WTC11 (cell line): ENCODE measurements around the gene RNF103. TPM values are rescaled to one million over a fixed set of nuclear protein-coding genes. Genes with fewer than 3 reads are reported as not detected.

Experiments used
- ATAC-seq: fragments of 200-7000 bp; cut with Tn5 transposase; 2 replicates; pipeline ENCODE4 v1.10.0; 2021; ENCODE audit warnings: mild to moderate bottlenecking, moderate library complexity
- CTCF ChIA-PET: fragments of 300-600 bp; sonication (Branson Sonifier 250); formaldehyde crosslinking; loops from one replicate; lab custom pipeline; 2021; ENCODE audit warnings: antibody characterized with exemption; lab: Charles Lee
- POLR2A ChIA-PET: fragments of 350-600 bp; sonication (Branson Sonifier 250); formaldehyde crosslinking; loops from one replicate; lab custom pipeline; 2021; ENCODE audit warnings: antibody characterized with exemption; lab: Charles Lee
- DNase-seq: peaks from one replicate; pipeline ENCODE4 v3.0.0; 2021; ENCODE audit warnings: low spot score
- H3K27ac Mint-ChIP-seq: 2 replicates; pipeline ENCODE4 v1.8.0; 2021; ENCODE audit warnings: mixed read lengths
- H3K27me3 Mint-ChIP-seq: 2 replicates; pipeline ENCODE4 v1.8.0; 2021; ENCODE audit warnings: low read depth, mild to moderate bottlenecking, moderate library complexity, mixed read lengths
- H3K36me3 Mint-ChIP-seq: 2 replicates; pipeline ENCODE4 v1.8.0; 2021; ENCODE audit warnings: mixed read lengths
- H3K4me1 Mint-ChIP-seq: 2 replicates; pipeline ENCODE4 v1.8.0; 2022; ENCODE audit warnings: mixed read lengths
- H3K4me3 Mint-ChIP-seq: 2 replicates; pipeline ENCODE4 v1.8.0; 2021; ENCODE audit warnings: mild to moderate bottlenecking, moderate library complexity, mixed read lengths
- H3K9me3 Mint-ChIP-seq: 2 replicates; pipeline ENCODE4 v1.8.0; 2021; ENCODE audit warnings: mixed read lengths
- ARID4B ChIP-seq: sonication (generic); formaldehyde crosslinking; IDR thresholded peaks from 2 replicates; pipeline ENCODE4 v1.8.0; 2023; ENCODE audit warnings: missing genetic modification reagents, mild to moderate bottlenecking, borderline replicate concordance
- E2F4 ChIP-seq: sonication (generic); formaldehyde crosslinking; IDR thresholded peaks from 2 replicates; pipeline ENCODE4 v1.8.1; 2022; ENCODE audit warnings: low read depth, mild to moderate bottlenecking, moderate library complexity, missing genetic modification reagents, borderline replicate concordance
- ELF4 ChIP-seq: sonication (generic); formaldehyde crosslinking; IDR thresholded peaks from 2 replicates; pipeline ENCODE4 v1.8.1; 2022; ENCODE audit warnings: low read depth, mild to moderate bottlenecking, moderate library complexity, missing genetic modification reagents
- ESRRA ChIP-seq: sonication (generic); formaldehyde crosslinking; IDR thresholded peaks from 2 replicates; pipeline ENCODE4 v1.8.1; 2022; ENCODE audit warnings: mild to moderate bottlenecking, missing genetic modification reagents, borderline replicate concordance
- JAZF1 ChIP-seq: fragments of 250-450 bp; sonication (Bioruptor Pico); IDR thresholded peaks from 2 replicates; pipeline ENCODE4 v1.9.0; 2021; ENCODE audit warnings: moderate library complexity, mild to moderate bottlenecking, inconsistent platforms
- JUN ChIP-seq: sonication (generic); formaldehyde crosslinking; IDR thresholded peaks from 2 replicates; pipeline ENCODE4 v1.8.0; 2023; ENCODE audit warnings: mild to moderate bottlenecking, missing genetic modification reagents
- MAX ChIP-seq: sonication (generic); formaldehyde crosslinking; IDR thresholded peaks from 2 replicates; pipeline ENCODE4 v1.8.0; 2022; ENCODE audit warnings: mild to moderate bottlenecking, missing genetic modification reagents
- MXD4 ChIP-seq: fragments of 250-450 bp; sonication (Bioruptor Pico); IDR thresholded peaks from 2 replicates; pipeline ENCODE4 v1.8.0; 2021; ENCODE audit warnings: mild to moderate bottlenecking, moderate library complexity, borderline replicate concordance
- NFATC4 ChIP-seq: fragments of 250-450 bp; sonication (Bioruptor Pico); IDR thresholded peaks from 2 replicates; pipeline ENCODE4 v1.9.0; 2021; ENCODE audit warnings: mild to moderate bottlenecking
- SMAD3 ChIP-seq: sonication (generic); formaldehyde crosslinking; IDR thresholded peaks from 2 replicates; pipeline ENCODE4 v1.8.0; 2022; ENCODE audit warnings: missing genetic modification reagents, mild to moderate bottlenecking, borderline replicate concordance
- SOX15 ChIP-seq: fragments of 250-450 bp; sonication (Bioruptor Pico); IDR thresholded peaks from 2 replicates; pipeline ENCODE4 v1.9.0; 2021; ENCODE audit warnings: mild to moderate bottlenecking
- TCF7 ChIP-seq: sonication (generic); formaldehyde crosslinking; IDR thresholded peaks from 2 replicates; pipeline ENCODE4 v1.8.0; 2022; ENCODE audit warnings: mild to moderate bottlenecking, low read depth, missing genetic modification reagents, moderate library complexity
- TEAD4 ChIP-seq: sonication (generic); formaldehyde crosslinking; IDR thresholded peaks from 2 replicates; pipeline ENCODE4 v1.8.0; 2022; ENCODE audit warnings: mild to moderate bottlenecking, missing genetic modification reagents
- ZMAT4 ChIP-seq: fragments of 250-450 bp; sonication (Bioruptor Pico); IDR thresholded peaks from 2 replicates; pipeline ENCODE4 v1.9.0; 2021; ENCODE audit warnings: mild to moderate bottlenecking
- ZNF121 ChIP-seq: sonication (generic); formaldehyde crosslinking; IDR thresholded peaks from 2 replicates; pipeline ENCODE4 v1.8.0; 2023; ENCODE audit warnings: missing genetic modification reagents
- ZNF138 ChIP-seq: sonication (generic); formaldehyde crosslinking; conservative IDR thresholded peaks from 2 replicates; pipeline ENCODE4 v1.8.1; 2022; ENCODE audit warnings: mild to moderate bottlenecking, moderate library complexity, missing genetic modification reagents
- ZNF232 ChIP-seq: sonication (generic); formaldehyde crosslinking; IDR thresholded peaks from 2 replicates; pipeline ENCODE4 v1.8.0; 2022; ENCODE audit warnings: mild to moderate bottlenecking, missing genetic modification reagents
- ZNF263 ChIP-seq: sonication (generic); formaldehyde crosslinking; IDR thresholded peaks from 2 replicates; pipeline ENCODE4 v1.8.1; 2022; ENCODE audit warnings: low read depth, mild to moderate bottlenecking, moderate library complexity, missing genetic modification reagents
- ZNF416 ChIP-seq: fragments of 250-450 bp; sonication (Bioruptor Pico); IDR thresholded peaks from 2 replicates; pipeline ENCODE4 v1.9.0; 2021; ENCODE audit warnings: mild to moderate bottlenecking, inconsistent platforms
- total RNA-seq: library from RNA; stranded (reverse); gene quantifications from 3 replicates; pipeline ENCODE4 v1.2.3, GENCODE V29; 2021

Gene RNF103
- total RNA-seq, 1 experiment from 2014 or later = 6.8 TPM

GRCh38 chr2:86623043-86623493 lies 597 bp downstream of the RNF103 start:
- peak overlapping the region; percentile 94 for H3K4me3 Mint-ChIP-seq
- ATAC-seq (no peak; the same call in 1 of the 2 replicates), DNase-seq (peak; percentile 31)
- peaks cover 25% of the 10 kb centered on the region for H3K27me3 Mint-ChIP-seq
- H3K9me3 Mint-ChIP-seq = no peaks in the 10 kb centered on the region
- no peak overlapping the region for H3K27ac Mint-ChIP-seq
- peaks cover 20% of the 10 kb centered on the region for H3K4me1 Mint-ChIP-seq
- POLR2A ChIA-PET = interaction anchor here (0.8 to 1.1 kb wide), 3 partner anchors 61 to 182 kb away, joined by 3 read pairs; partner anchors contain the start of gene KDM3A
- CTCF ChIA-PET = no interaction called here
- TF ChIP-seq TEAD4 = no peak
- no peak for TF ChIP-seq ELF4 (CRISPR knock-in tag)
- TF ChIP-seq JAZF1 (CRISPR knock-in tag) = no peak
- TF ChIP-seq ZNF138 (CRISPR knock-in tag) = no peak
- no peak for TF ChIP-seq MXD4 (CRISPR knock-in tag)
- TF ChIP-seq ARID4B (CRISPR knock-in tag) = no peak
- no peak for TF ChIP-seq ZNF263 (CRISPR knock-in tag)
- H3K36me3 Mint-ChIP-seq = no peaks in the 10 kb centered on the region

GRCh38 chr2:86622519-86623042 lies 1.1 kb downstream of the RNF103 start:
- Mint-ChIP-seq H3K27me3 (peaks cover 25% of the 10 kb centered on the region), H3K27ac (peak overlapping the region; percentile 79; the same call in 1 of the 2 replicates), H3K4me3 (peak overlapping the region; percentile 94), H3K4me1 (peaks cover 20% of the 10 kb centered on the region), H3K36me3 (no peaks in the 10 kb centered on the region), H3K9me3 (no peaks in the 10 kb centered on the region)
- POLR2A ChIA-PET = interaction anchor here (0.5 to 1.1 kb wide), 4 partner anchors 60 to 182 kb away, joined by 3 read pairs; partner anchors contain the start of gene KDM3A
- no peak for TF ChIP-seq ZNF121 (CRISPR knock-in tag)
- no peak for TF ChIP-seq ZNF416
- TF ChIP-seq ZMAT4 (CRISPR knock-in tag) = no peak
- TF ChIP-seq ESRRA (CRISPR knock-in tag) = no peak
- no peak for TF ChIP-seq SOX15 (CRISPR knock-in tag)
- no peak for TF ChIP-seq NFATC4 (CRISPR knock-in tag)
- no peak for TF ChIP-seq JUN
- TF ChIP-seq E2F4 (CRISPR knock-in tag) = no peak
- no peak for TF ChIP-seq TCF7 (CRISPR knock-in tag)
- no peak for TF ChIP-seq ZNF138 (CRISPR knock-in tag)
- no peak for TF ChIP-seq ZNF232 (CRISPR knock-in tag)
- TF ChIP-seq MAX (CRISPR knock-in tag) = no peak
- TF ChIP-seq TEAD4 = no peak
- TF ChIP-seq SMAD3 (CRISPR knock-in tag) = no peak
- CTCF ChIA-PET = interaction anchor here (0.8 kb wide), 1 partner anchor 182 kb away, joined by 3 read pairs; the partner anchor contains the start of gene KDM3A
- peak; percentile 21 for ATAC-seq
- DNase-seq = peak; percentile 18
